Fibroblast of mammary gland (primary cell): Measurements from ENCODE around the gene SPDYE3.
A peak's percentile ranks its signal among the peaks of the same experiment; 100 is the strongest.
"Not testable (repeated sequence)": the region's sequence is repeated elsewhere in the genome, so short reads cannot be mapped to it uniquely, and the experiment has no call there.

Experiments
- DNase-seq: peaks from one replicate; pipeline ENCODE4 v3.0.0-alpha.2; 2010; ENCODE audit warnings: low read depth
- H3K4me3 ChIP-seq: 2 replicates; pipeline ENCODE4 v1.5.1; 2011; ENCODE audit warnings: low read depth, mild to moderate bottlenecking, low read length, moderate library complexity; ENCODE audit not compliant: control insufficient read depth
- CTCF ChIP-seq: conservative IDR thresholded peaks from 2 replicates; pipeline ENCODE4 v1.5.1; 2011; ENCODE audit warnings: low read depth, low read length, inconsistent platforms; ENCODE audit not compliant: control insufficient read depth, insufficient read depth

Gene SPDYE3

GRCh38 chr7:100325671-100326070, 18.2 kb downstream of the SPDYE3 start:
- DNase-seq, H3K4me3 ChIP-seq: not testable (repeated sequence)

GRCh38 chr7:100326914-100327313, 19.4 kb downstream of the SPDYE3 start:
- DNase-seq, H3K4me3 ChIP-seq: not testable (repeated sequence)

- peak; percentile 92 for DNase-seq
- peak overlapping the region; percentile 67 for H3K4me3 ChIP-seq
These were observed 28.3 kb downstream of the SPDYE3 start for GRCh38 chr7:100335566-100336466.

DNA sequence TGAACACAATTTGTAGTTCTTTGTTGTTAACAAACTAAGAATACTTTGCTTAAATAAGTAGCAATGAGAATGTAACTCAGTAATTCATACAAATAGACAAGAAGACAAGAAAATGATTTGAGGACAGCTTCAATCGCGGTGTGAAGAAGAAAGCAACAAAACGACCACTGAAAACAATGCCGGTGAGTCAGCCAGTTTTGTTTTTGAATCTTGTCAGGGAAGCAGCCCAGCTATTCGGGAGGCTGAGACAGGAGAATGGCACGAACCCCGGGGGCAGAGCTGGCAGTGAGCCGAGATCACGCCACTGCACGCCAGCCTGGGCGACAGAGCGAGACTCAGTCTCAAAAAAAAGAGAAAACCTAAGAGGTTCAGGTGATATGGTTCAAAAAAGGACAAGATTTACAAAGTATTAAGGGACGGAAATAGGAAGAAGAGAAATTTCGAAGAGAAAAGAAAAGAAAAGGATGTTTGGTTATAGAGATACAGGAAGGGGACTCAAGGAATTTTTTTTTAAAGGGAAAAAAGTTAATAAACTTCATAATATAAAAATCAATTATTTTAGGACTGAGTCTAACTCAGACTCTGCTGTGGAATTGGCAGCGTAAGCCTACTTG, 30.7 kb downstream of the SPDYE3 start:
- DNase-seq = peak; percentile 12
- not testable (repeated sequence) for H3K4me3 ChIP-seq

GRCh38 chr7:100341286-100341685, 33.8 kb downstream of the SPDYE3 start:
- DNase-seq, H3K4me3 ChIP-seq: not testable (repeated sequence)

GRCh38 chr7:100342765-100343164, 35.3 kb downstream of the SPDYE3 start:
- no peak for DNase-seq
- H3K4me3 ChIP-seq = no peak overlapping the region
- TF ChIP-seq CTCF = no peak

GRCh38 chr7:100344124-100344559, 36.6 kb downstream of the SPDYE3 start:
- not testable (repeated sequence) for H3K4me3 ChIP-seq, DNase-seq

DNA sequence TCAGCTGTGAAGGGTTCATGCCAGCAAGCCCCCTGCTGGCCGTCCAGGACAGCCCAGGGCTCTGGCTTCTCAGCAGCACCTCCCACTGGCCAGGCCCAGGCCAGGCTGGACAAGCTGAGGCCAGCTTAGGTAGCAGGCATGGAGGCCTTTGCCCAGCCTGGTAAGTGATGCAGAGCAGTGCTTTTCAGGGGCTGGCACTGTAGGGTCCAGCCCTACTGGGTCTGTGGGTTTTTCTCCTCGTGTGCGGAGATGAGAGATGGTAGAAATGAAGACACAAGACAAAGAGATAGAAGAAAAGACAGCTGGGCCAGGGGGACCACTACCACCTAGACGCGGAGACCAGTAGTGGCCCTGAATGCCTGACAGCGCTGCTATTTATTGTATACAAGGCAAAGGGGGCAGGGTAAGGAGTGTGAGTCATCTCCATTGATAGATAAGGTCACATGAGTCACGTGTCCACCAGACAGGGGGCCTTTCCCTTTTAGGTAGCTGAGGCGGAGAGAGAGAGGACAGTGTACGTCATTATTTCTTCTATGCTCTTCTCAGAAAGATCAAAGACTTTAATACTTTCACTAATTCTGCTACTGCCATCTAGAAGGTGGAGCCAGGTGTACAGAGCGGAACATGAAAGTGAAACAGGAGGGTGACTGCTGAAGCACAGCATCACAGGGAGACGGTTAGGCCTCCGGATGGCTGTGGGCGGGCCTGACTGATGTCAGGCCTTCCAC, 37.2 kb downstream of the SPDYE3 start:
- peak; percentile 31 for TF ChIP-seq CTCF
- not testable (repeated sequence) for H3K4me3 ChIP-seq
- peak; percentile 65 for DNase-seq

DNA sequence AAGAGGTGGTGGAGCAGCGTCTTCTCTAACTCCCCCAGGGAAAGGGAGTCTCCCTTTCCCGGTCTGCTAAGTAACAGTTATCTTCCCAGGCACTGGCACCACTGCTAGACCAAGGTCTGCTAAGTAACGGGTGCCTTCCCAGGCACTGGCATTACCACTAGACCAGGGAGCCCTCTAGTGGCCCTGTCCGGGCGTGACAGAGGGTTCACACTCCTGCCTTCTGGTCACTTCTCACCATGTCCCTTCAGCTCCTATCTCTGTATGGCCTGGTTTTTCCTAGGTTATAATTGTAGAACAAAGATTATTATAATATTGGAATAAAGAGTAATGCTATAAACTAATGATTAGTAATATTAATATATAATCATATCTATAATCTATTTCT, 37.8 kb downstream of the SPDYE3 start:
- not testable (repeated sequence) for H3K4me3 ChIP-seq
- TF ChIP-seq CTCF = peak; percentile 24
- DNase-seq = peak; percentile 40

- no peak for DNase-seq
- no peak overlapping the region for H3K4me3 ChIP-seq
- TF ChIP-seq CTCF = no peak
These were observed 39.4 kb downstream of the SPDYE3 start for GRCh38 chr7:100346921-100347320.
